OCI-LY3 (cell line): ENCODE measurements around the gene KLHL29.

Experiments used
- CTCF ChIP-seq: fragments of 200-600, 300-600 bp; sonication (generic); IDR thresholded peaks from 2 replicates; pipeline ENCODE4 v1.5.1; 2014; ENCODE audit warnings: antibody characterized with exemption, low read length, low read depth
- EZH2phosphoT487 ChIP-seq: fragments of 200-600 bp; shearing (Covaris generic); IDR thresholded peaks from 2 replicates; pipeline ENCODE4 v1.6.1; 2018; ENCODE audit warnings: antibody characterized with exemption, mixed run types, low read depth

DNA sequence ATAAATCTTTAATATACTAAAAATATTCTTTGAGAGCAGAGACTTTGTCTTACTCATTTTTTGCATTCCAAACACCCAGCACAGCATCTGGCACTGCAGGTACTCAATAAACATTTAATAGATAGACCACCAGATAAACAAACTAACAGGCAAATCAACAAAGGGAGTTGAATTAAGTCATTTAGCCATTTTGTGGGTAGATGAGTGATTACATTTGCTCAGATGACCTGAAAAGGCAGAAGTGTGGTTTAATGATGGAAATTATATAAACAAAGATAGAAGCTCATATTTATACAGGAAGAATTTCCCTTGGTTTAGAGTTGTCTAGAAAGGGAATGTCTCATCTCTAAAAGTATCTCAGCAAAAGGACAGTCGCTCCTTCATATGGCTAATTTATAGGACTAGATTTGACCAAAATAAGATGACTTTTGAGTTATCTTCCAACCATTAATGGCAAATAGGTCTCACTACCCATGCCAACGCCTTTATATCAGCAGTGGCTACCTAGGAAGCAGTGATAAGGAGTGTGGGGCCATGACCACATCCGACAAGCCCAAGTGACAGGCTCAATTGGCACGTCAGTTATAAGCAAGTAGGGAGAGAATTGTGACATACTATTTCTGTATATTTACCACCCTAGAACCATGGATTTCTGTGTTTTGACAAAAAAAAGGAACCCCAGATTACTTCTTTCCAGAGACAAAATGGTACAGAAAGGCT, 368.5 kb downstream of the KLHL29 start:
- no peak for TF ChIP-seq CTCF
- TF ChIP-seq EZH2phosphoT487, result no peak
